Stimulated activated memory B cell treated with anti-CD40 and anti-IgM and Interleukin-4, amounts not matched to agents 10 μg/mL and 1 μg/mL and 100 μg/mL, for 72 hours (primary cell): Measurements from ENCODE around the gene ZSWIM6.
A peak's percentile ranks its signal among the peaks of the same experiment; 100 is the strongest.

ENCODE experiments used
- ATAC-seq: fragments of 150-1000 bp; cut with Tn5 transposase; 2 replicates; pipeline ENCODE4 v1.10.0; 2021
- H3K27ac Mint-ChIP-seq: one replicate; pipeline ENCODE4 v1.8.0; 2022; ENCODE audit warnings: mild to moderate bottlenecking, mixed read lengths
- H3K27me3 Mint-ChIP-seq: one replicate; pipeline ENCODE4 v1.8.0; 2022; ENCODE audit warnings: mixed read lengths
- H3K36me3 Mint-ChIP-seq: one replicate; pipeline ENCODE4 v1.8.0; 2022; ENCODE audit warnings: mixed read lengths
- H3K4me1 Mint-ChIP-seq: one replicate; pipeline ENCODE4 v1.8.0; 2022; ENCODE audit warnings: mixed read lengths
- H3K4me3 Mint-ChIP-seq: one replicate; pipeline ENCODE4 v1.8.0; 2022; ENCODE audit warnings: mild to moderate bottlenecking, moderate library complexity, mixed read lengths
- H3K9me3 Mint-ChIP-seq: one replicate; pipeline ENCODE4 v1.8.0; 2022; ENCODE audit warnings: mixed read lengths

The ZSWIM6 gene

GRCh38 chr5:61549530-61549929 is 217.5 kb downstream of the ZSWIM6 start:
- no peaks in the 10 kb centered on the region for H3K27me3 Mint-ChIP-seq
- H3K9me3 Mint-ChIP-seq = peaks cover 3% of the 10 kb centered on the region
- H3K36me3 Mint-ChIP-seq = peaks cover 19% of the 10 kb centered on the region
- no peaks in the 10 kb centered on the region for H3K4me1 Mint-ChIP-seq
- H3K4me3 Mint-ChIP-seq = no peak overlapping the region
- no peak overlapping the region for H3K27ac Mint-ChIP-seq
- ATAC-seq = no peak

- no peak overlapping the region for H3K27ac Mint-ChIP-seq
- no peak for ATAC-seq
- H3K27me3 Mint-ChIP-seq = no peaks in the 10 kb centered on the region
Measured at GRCh38 chr5:61551637-61552313, 219.7 kb downstream of the ZSWIM6 start.

GRCh38 chr5:61559146-61559545 is 227.1 kb downstream of the ZSWIM6 start:
- H3K27me3 Mint-ChIP-seq = no peaks in the 10 kb centered on the region
- peak; percentile 16 for ATAC-seq

More at GRCh38 chr5:61551637-61552313, 219.7 kb downstream of the ZSWIM6 start:
- peaks cover 3% of the 10 kb centered on the region for H3K36me3 Mint-ChIP-seq
- H3K4me1 Mint-ChIP-seq = no peaks in the 10 kb centered on the region
- no peak overlapping the region for H3K4me3 Mint-ChIP-seq
- H3K9me3 Mint-ChIP-seq = peaks cover under 1% of the 10 kb centered on the region

GRCh38 chr5:61559722-61560121 is 227.7 kb downstream of the ZSWIM6 start:
- H3K36me3 Mint-ChIP-seq = no peaks in the 10 kb centered on the region
- no peak overlapping the region for H3K4me3 Mint-ChIP-seq
- H3K9me3 Mint-ChIP-seq = peaks cover 3% of the 10 kb centered on the region
- ATAC-seq = no peak
- no peak overlapping the region for H3K27ac Mint-ChIP-seq
- no peaks in the 10 kb centered on the region for H3K27me3 Mint-ChIP-seq
- no peaks in the 10 kb centered on the region for H3K4me1 Mint-ChIP-seq

More at GRCh38 chr5:61559146-61559545, 227.1 kb downstream of the ZSWIM6 start:
- Mint-ChIP-seq H3K36me3 (no peaks in the 10 kb centered on the region), H3K9me3 (peaks cover 3% of the 10 kb centered on the region), H3K4me1 (no peaks in the 10 kb centered on the region), H3K4me3 (no peak overlapping the region), H3K27ac (no peak overlapping the region)

GRCh38 chr5:61563401-61563800 is 231.3 kb downstream of the ZSWIM6 start:
- no peak overlapping the region for H3K4me3 Mint-ChIP-seq
- H3K27ac Mint-ChIP-seq = no peak overlapping the region
- H3K4me1 Mint-ChIP-seq = no peaks in the 10 kb centered on the region
- H3K9me3 Mint-ChIP-seq = no peaks in the 10 kb centered on the region
- H3K36me3 Mint-ChIP-seq = no peaks in the 10 kb centered on the region
- ATAC-seq = no peak
- H3K27me3 Mint-ChIP-seq = no peaks in the 10 kb centered on the region

GRCh38 chr5:61567337-61567736 is 235.3 kb downstream of the ZSWIM6 start:
- Mint-ChIP-seq H3K27ac (no peak overlapping the region), H3K4me1 (no peaks in the 10 kb centered on the region), H3K27me3 (no peaks in the 10 kb centered on the region), H3K36me3 (no peaks in the 10 kb centered on the region), H3K4me3 (no peak overlapping the region), H3K9me3 (no peaks in the 10 kb centered on the region)
- ATAC-seq = no peak

- H3K9me3 Mint-ChIP-seq = no peaks in the 10 kb centered on the region
- H3K4me3 Mint-ChIP-seq = no peak overlapping the region
- H3K27me3 Mint-ChIP-seq = no peaks in the 10 kb centered on the region
- no peaks in the 10 kb centered on the region for H3K4me1 Mint-ChIP-seq
- no peaks in the 10 kb centered on the region for H3K36me3 Mint-ChIP-seq
- no peak overlapping the region for H3K27ac Mint-ChIP-seq
- ATAC-seq = no peak
Measured at GRCh38 chr5:61569353-61569752, 237.3 kb downstream of the ZSWIM6 start.

GRCh38 chr5:61570767-61571166 is 238.7 kb downstream of the ZSWIM6 start:
- no peak for ATAC-seq
- no peaks in the 10 kb centered on the region for H3K9me3 Mint-ChIP-seq
- H3K4me1 Mint-ChIP-seq = no peaks in the 10 kb centered on the region
- H3K27me3 Mint-ChIP-seq = no peaks in the 10 kb centered on the region
- H3K4me3 Mint-ChIP-seq = no peak overlapping the region
- H3K27ac Mint-ChIP-seq = no peak overlapping the region
- H3K36me3 Mint-ChIP-seq = no peaks in the 10 kb centered on the region

GRCh38 chr5:61572959-61573358 is 240.9 kb downstream of the ZSWIM6 start:
- Mint-ChIP-seq H3K4me3 (no peak overlapping the region), H3K4me1 (no peaks in the 10 kb centered on the region), H3K27ac (no peak overlapping the region), H3K36me3 (no peaks in the 10 kb centered on the region), H3K27me3 (no peaks in the 10 kb centered on the region), H3K9me3 (no peaks in the 10 kb centered on the region)
- ATAC-seq = no peak

- no peaks in the 10 kb centered on the region for H3K4me1 Mint-ChIP-seq
- no peak overlapping the region for H3K4me3 Mint-ChIP-seq
- no peaks in the 10 kb centered on the region for H3K36me3 Mint-ChIP-seq
- ATAC-seq = no peak
- H3K27me3 Mint-ChIP-seq = no peaks in the 10 kb centered on the region
- no peaks in the 10 kb centered on the region for H3K9me3 Mint-ChIP-seq
- H3K27ac Mint-ChIP-seq = no peak overlapping the region
Measured at GRCh38 chr5:61575103-61575502, 243.0 kb downstream of the ZSWIM6 start.

- ATAC-seq = no peak
- no peaks in the 10 kb centered on the region for H3K36me3 Mint-ChIP-seq
- H3K27me3 Mint-ChIP-seq = no peaks in the 10 kb centered on the region
- no peaks in the 10 kb centered on the region for H3K4me1 Mint-ChIP-seq
- H3K9me3 Mint-ChIP-seq = no peaks in the 10 kb centered on the region
- no peak overlapping the region for H3K27ac Mint-ChIP-seq
- H3K4me3 Mint-ChIP-seq = no peak overlapping the region
Measured at GRCh38 chr5:61575581-61575980, 243.5 kb downstream of the ZSWIM6 start.

GRCh38 chr5:61576556-61576955 is 244.5 kb downstream of the ZSWIM6 start:
- Mint-ChIP-seq H3K4me1 (no peaks in the 10 kb centered on the region), H3K36me3 (no peaks in the 10 kb centered on the region), H3K4me3 (no peak overlapping the region), H3K27me3 (no peaks in the 10 kb centered on the region), H3K27ac (no peak overlapping the region), H3K9me3 (no peaks in the 10 kb centered on the region)
- no peak for ATAC-seq

GRCh38 chr5:61578858-61579503 is 246.9 kb downstream of the ZSWIM6 start:
- Mint-ChIP-seq H3K4me3 (no peak overlapping the region), H3K4me1 (no peaks in the 10 kb centered on the region), H3K27ac (no peak overlapping the region), H3K36me3 (no peaks in the 10 kb centered on the region), H3K9me3 (no peaks in the 10 kb centered on the region), H3K27me3 (no peaks in the 10 kb centered on the region)
- peak; percentile 3 for ATAC-seq

GRCh38 chr5:61582205-61582820 is 250.3 kb downstream of the ZSWIM6 start:
- no peak overlapping the region for H3K4me3 Mint-ChIP-seq
- peaks cover 13% of the 10 kb centered on the region for H3K27me3 Mint-ChIP-seq
- no peak for ATAC-seq
- peaks cover 4% of the 10 kb centered on the region for H3K9me3 Mint-ChIP-seq
- H3K36me3 Mint-ChIP-seq = no peaks in the 10 kb centered on the region
- H3K27ac Mint-ChIP-seq = no peak overlapping the region
- H3K4me1 Mint-ChIP-seq = no peaks in the 10 kb centered on the region

GRCh38 chr5:61582887-61583286 is 250.8 kb downstream of the ZSWIM6 start:
- Mint-ChIP-seq H3K4me3 (no peak overlapping the region), H3K9me3 (peaks cover 7% of the 10 kb centered on the region), H3K27ac (no peak overlapping the region), H3K36me3 (no peaks in the 10 kb centered on the region), H3K27me3 (peaks cover 16% of the 10 kb centered on the region), H3K4me1 (no peaks in the 10 kb centered on the region)
- ATAC-seq = no peak
